Measurements from ENCODE around the gene SESTD1. TPM values are rescaled to one million over a fixed set of nuclear protein-coding genes. Genes with fewer than 3 reads are reported as not detected.

The SESTD1 gene
- polyA plus RNA-seq, 2 of the 4 experiments (the other 2 are of a cell fraction): 12.6 to 26.0 TPM

DNA sequence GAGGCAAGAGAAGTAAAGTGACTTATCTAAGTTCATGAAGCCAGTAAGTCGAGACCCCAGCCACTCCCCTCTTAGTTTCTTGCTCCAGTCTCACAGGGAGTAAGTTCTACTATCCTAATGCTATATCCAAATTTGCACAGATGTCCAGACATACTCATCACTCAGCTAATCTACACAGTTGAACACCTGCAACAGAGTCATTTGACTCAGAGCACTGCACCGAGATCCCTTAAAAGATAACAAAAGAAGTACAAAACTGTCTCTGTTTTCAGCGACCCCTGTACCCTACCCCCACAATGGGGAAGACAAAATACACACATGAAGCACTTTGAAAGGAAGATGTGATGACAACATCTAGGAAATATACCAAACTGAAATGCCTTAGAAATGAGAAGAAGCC is 192.1 kb downstream of the SESTD1 start:
- no peaks in the 10 kb centered on the region for H3K4me1 ChIP-seq
- TF ChIP-seq NPAS2 (CRISPR knock-in tag; IDR thresholded peaks at IDR 0.05; ENCODE audit: borderline replicate concordance) (no peak), RAD21 (conservative IDR thresholded peaks at IDR 0.05 in 1 of 2, IDR thresholded peaks at IDR 0.05 in 1 of 2) (no peak), NR3C1 (IDR thresholded peaks at IDR 0.05) (no peak), BHLHE40 (IDR thresholded peaks at IDR 0.05; ENCODE audit: low read depth, low read length) (no peak), CHD4 (IDR thresholded peaks at IDR 0.05; ENCODE audit: borderline replicate concordance) (no peak), HMGXB4 (CRISPR knock-in tag; IDR thresholded peaks at IDR 0.05; ENCODE audit: borderline replicate concordance) (no peak), RCOR1 (IDR thresholded peaks at IDR 0.05; ENCODE audit: low read depth, low read length) (no peak), PHF8 (IDR thresholded peaks at IDR 0.05; ENCODE audit: borderline replicate concordance, low read depth) (no peak), MAFK (IDR thresholded peaks at IDR 0.05; ENCODE audit: partially characterized antibody) (no peak), SMC3 (IDR thresholded peaks at IDR 0.05) (no peak), CHD2 (IDR thresholded peaks at IDR 0.05; ENCODE audit: low read length, partially characterized antibody) (no peak), POLR2A (IDR thresholded peaks at IDR 0.05; ENCODE audit: low read length) (no peak), ATOH8 (CRISPR knock-in tag; IDR thresholded peaks at IDR 0.05; ENCODE audit: low read depth) (no peak), SREBF2 (IDR thresholded peaks at IDR 0.05) (no peak), FOSB (CRISPR knock-in tag; IDR thresholded peaks at IDR 0.05) (no peak), RFX5 (IDR thresholded peaks at IDR 0.05) (no peak), ELK1 (IDR thresholded peaks at IDR 0.05; ENCODE audit: low read depth, low read length) (no peak), ESRRA (IDR thresholded peaks at IDR 0.05; ENCODE audit: borderline replicate concordance, low read length) (no peak)
- TF ChIP-seq, protein P1, sequence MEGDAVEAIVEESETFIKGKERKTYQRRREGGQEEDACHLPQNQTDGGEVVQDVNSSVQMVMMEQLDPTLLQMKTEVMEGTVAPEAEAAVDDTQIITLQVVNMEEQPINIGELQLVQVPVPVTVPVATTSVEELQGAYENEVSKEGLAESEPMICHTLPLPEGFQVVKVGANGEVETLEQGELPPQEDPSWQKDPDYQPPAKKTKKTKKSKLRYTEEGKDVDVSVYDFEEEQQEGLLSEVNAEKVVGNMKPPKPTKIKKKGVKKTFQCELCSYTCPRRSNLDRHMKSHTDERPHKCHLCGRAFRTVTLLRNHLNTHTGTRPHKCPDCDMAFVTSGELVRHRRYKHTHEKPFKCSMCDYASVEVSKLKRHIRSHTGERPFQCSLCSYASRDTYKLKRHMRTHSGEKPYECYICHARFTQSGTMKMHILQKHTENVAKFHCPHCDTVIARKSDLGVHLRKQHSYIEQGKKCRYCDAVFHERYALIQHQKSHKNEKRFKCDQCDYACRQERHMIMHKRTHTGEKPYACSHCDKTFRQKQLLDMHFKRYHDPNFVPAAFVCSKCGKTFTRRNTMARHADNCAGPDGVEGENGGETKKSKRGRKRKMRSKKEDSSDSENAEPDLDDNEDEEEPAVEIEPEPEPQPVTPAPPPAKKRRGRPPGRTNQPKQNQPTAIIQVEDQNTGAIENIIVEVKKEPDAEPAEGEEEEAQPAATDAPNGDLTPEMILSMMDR (IDR thresholded peaks at IDR 0.05): no peak
- POLR2A ChIA-PET: no interaction called here

DNA sequence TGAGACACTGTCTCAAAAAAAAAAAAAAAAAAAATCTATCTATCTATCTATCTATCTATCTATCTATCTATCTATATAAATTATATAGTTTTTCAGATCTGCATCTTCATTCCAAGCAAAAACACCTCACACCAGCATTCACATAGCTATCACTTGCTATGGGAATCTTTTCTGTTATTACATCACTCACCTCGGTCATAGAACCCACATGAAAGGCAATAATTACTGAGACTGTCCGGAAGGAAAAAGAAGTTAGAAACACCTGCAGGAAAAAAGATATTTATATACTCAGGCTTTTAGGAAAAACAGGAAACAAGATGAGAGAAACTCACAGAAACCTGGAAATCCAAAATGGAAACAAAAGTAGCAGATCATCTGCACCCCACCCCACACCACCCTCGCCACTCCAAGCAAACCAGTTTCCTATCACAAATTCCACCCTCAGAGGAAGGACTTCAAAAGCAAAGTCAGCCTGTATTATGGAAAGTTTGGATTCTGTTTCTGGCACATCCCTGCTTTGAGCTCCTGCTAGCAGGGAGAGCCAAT is 192.7 kb downstream of the SESTD1 start:
- no peak for ATAC-seq

More for the DNA sequence above, 192.1 kb downstream of the SESTD1 start:
- CTCF ChIA-PET: no interaction called here
- no peak overlapping the region for H3K4me3 ChIP-seq
- H3K4me2 ChIP-seq: no peak overlapping the region
- 8% methylated on average over 3 of the region's 3 CpGs for WGBS (ENCODE audit: missing lambda C conversion rate)
- DNase-seq (ENCODE audit: low read depth in 1 of 2, low spot score in 1 of 2) (no peak), ATAC-seq (no peak), FAIRE-seq (no peak)
- no peaks in the 10 kb centered on the region for H3K9me3 ChIP-seq
- no peak overlapping the region for H3K27ac ChIP-seq

More for the DNA sequence above, 192.7 kb downstream of the SESTD1 start:
- Histone ChIP-seq H3K9me3 (no peaks in the 10 kb centered on the region), H3K4me2 (no peak overlapping the region), H3K4me1 (no peaks in the 10 kb centered on the region), H3K27ac (no peak overlapping the region), H3K4me3 (no peak overlapping the region)
- POLR2A ChIA-PET: no interaction called here
- DNase-seq (ENCODE audit: low read depth in 1 of 2, low spot score in 1 of 2) (no peak), FAIRE-seq (no peak)
- CTCF ChIA-PET: interaction anchor here (0.7 kb wide), 1 partner anchor 410 kb away, joined by 3 read pairs; no protein-coding TSS in a partner anchor
- no peak for TF ChIP-seq BHLHE40 (IDR thresholded peaks at IDR 0.05; ENCODE audit: low read depth, low read length)
- TF ChIP-seq CBX2 (IDR thresholded peaks at IDR 0.05; ENCODE audit: borderline replicate concordance, low read depth): no peak
- TF ChIP-seq, protein P2, sequence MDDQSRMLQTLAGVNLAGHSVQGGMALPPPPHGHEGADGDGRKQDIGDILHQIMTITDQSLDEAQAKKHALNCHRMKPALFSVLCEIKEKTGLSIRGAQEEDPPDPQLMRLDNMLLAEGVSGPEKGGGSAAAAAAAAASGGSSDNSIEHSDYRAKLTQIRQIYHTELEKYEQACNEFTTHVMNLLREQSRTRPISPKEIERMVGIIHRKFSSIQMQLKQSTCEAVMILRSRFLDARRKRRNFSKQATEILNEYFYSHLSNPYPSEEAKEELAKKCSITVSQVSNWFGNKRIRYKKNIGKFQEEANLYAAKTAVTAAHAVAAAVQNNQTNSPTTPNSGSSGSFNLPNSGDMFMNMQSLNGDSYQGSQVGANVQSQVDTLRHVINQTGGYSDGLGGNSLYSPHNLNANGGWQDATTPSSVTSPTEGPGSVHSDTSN (IDR thresholded peaks at IDR 0.05): no peak
- no peak for TF ChIP-seq MAZ (IDR thresholded peaks at IDR 0.05; ENCODE audit: borderline replicate concordance, low read depth, low read length)
- no peak for TF ChIP-seq RFX5 (IDR thresholded peaks at IDR 0.05)
- TF ChIP-seq CHD2 (IDR thresholded peaks at IDR 0.05; ENCODE audit: low read length, partially characterized antibody): no peak
- 45% methylated on average over 3 of the region's 3 CpGs for WGBS (ENCODE audit: missing lambda C conversion rate)
